Measurements from ENCODE around the gene SLC29A4. TPM values are rescaled to one million over a fixed set of nuclear protein-coding genes. Genes with fewer than 3 reads are reported as not detected.
"Not testable (repeated sequence)": the region's sequence is repeated elsewhere in the genome, so short reads cannot be mapped to it uniquely, and the experiment has no call there.

Gene SLC29A4
- polyA plus RNA-seq, 3 donors, result 15.9 to 24.1 (median 17.4) TPM

GRCh38 chr7:5273831-5274405 is 8.8 kb upstream of the SLC29A4 start:
- not testable (repeated sequence) for DNase-seq (ENCODE audit: low read depth in 3 of 3, low spot score in 2 of 3)

- DNase-seq (ENCODE audit: low read depth in 3 of 3, low spot score in 2 of 3), result no peak
Measured at GRCh38 chr7:5274441-5274840, 8.3 kb upstream of the SLC29A4 start.

- DNase-seq (ENCODE audit: low read depth in 3 of 3, low spot score in 2 of 3), result not testable (repeated sequence)
Measured at GRCh38 chr7:5274985-5275431, 7.7 kb upstream of the SLC29A4 start.

- DNase-seq (ENCODE audit: low read depth in 3 of 3, low spot score in 2 of 3), result not testable (repeated sequence)
Measured at GRCh38 chr7:5275510-5275909, 7.2 kb upstream of the SLC29A4 start.

GRCh38 chr7:5276123-5276522 is 6.6 kb upstream of the SLC29A4 start:
- not testable (repeated sequence) for DNase-seq (ENCODE audit: low read depth in 3 of 3, low spot score in 2 of 3)

- DNase-seq (ENCODE audit: low read depth in 3 of 3, low spot score in 2 of 3), result no peak
Measured at GRCh38 chr7:5276611-5277010, 6.1 kb upstream of the SLC29A4 start.

GRCh38 chr7:5278766-5279165 is 4.0 kb upstream of the SLC29A4 start:
- DNase-seq (ENCODE audit: low read depth in 3 of 3, low spot score in 2 of 3), result no peak

- DNase-seq (ENCODE audit: low read depth in 3 of 3, low spot score in 2 of 3), result no peak
Measured at GRCh38 chr7:5279734-5280133, 3.0 kb upstream of the SLC29A4 start.

GRCh38 chr7:5281598-5282500 is 894 bp upstream of the SLC29A4 start:
- not testable (repeated sequence) for DNase-seq (ENCODE audit: low read depth in 3 of 3, low spot score in 2 of 3)

- no peak for DNase-seq (ENCODE audit: low read depth in 3 of 3, low spot score in 2 of 3)
Measured at GRCh38 chr7:5283421-5284303, 919 bp downstream of the SLC29A4 start.

- peak in 2 of 3 donors; percentile 8 to 57 for DNase-seq (ENCODE audit: low read depth in 3 of 3, low spot score in 2 of 3)
Measured at GRCh38 chr7:5284304-5285281, 1.9 kb downstream of the SLC29A4 start.

- no peak for DNase-seq (ENCODE audit: low read depth in 3 of 3, low spot score in 2 of 3)
Measured at GRCh38 chr7:5286933-5287332, 4.2 kb downstream of the SLC29A4 start.

- DNase-seq (ENCODE audit: low read depth in 3 of 3, low spot score in 2 of 3), result not testable (repeated sequence)
Measured at GRCh38 chr7:5287373-5287772, 4.6 kb downstream of the SLC29A4 start.

- DNase-seq (ENCODE audit: low read depth in 3 of 3, low spot score in 2 of 3), result no peak
Measured at GRCh38 chr7:5287802-5288201, 5.1 kb downstream of the SLC29A4 start.

- not testable (repeated sequence) for DNase-seq (ENCODE audit: low read depth in 3 of 3, low spot score in 2 of 3)
Measured at GRCh38 chr7:5288560-5288959, 5.8 kb downstream of the SLC29A4 start.

GRCh38 chr7:5289355-5289754 is 6.6 kb downstream of the SLC29A4 start:
- DNase-seq (ENCODE audit: low read depth in 3 of 3, low spot score in 2 of 3), result no peak

- DNase-seq (ENCODE audit: low read depth in 3 of 3, low spot score in 2 of 3), result no peak
Measured at GRCh38 chr7:5291301-5291700, 8.6 kb downstream of the SLC29A4 start.

- DNase-seq (ENCODE audit: low read depth in 3 of 3, low spot score in 2 of 3), result not testable (repeated sequence)
Measured at GRCh38 chr7:5291711-5292335, 9.1 kb downstream of the SLC29A4 start.
